Measurements from ENCODE around the gene CDK6.

Gene CDK6

DNA sequence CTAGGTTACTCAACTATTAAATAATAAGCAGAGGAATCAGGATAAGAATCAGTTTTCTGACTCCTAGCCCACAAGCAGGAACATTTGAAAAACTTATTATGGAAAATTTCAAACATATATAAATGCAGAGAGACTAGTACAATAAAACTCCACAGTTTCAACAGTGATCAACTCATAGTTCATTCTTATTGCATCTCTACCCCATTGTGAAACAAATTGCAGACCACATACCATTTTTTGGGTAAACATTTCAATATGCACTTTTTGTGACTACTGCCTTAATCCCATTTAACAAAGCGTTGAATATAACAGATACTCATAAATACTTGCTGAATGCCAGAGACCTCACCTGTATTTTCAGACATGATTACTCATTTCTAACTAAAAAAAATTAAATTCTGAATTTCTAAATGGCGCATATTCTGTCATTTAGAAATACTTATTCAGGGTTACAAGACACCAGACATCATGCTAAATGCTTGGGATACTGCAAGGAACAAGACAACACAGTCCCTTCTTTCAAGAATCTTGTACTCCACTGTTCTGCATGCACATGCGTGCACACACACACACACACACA lies 11.4 kb downstream of the CDK6 start:
- DNase-seq, result no peak

- no peak for DNase-seq
These were observed 11.9 kb downstream of the CDK6 start for GRCh38 chr7:92824450-92824849.

DNA sequence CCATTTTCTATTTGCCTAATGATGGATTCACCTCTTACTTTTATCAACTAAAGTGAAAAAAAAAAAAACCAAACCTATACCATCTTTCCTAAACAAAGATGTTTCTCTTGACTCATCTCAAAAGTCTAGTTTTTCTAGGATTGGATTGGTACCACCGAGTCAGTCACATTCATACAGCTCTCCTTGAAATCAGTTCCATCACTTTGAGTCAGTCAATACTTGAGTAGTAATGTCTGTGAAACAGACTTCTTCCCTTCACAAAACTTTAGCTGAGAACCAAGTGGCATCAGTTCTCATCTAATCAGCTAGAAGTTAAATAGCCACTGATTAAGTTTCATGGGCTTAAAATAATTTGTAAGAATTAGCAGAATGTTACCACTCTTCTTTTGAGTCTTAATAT lies 13.3 kb downstream of the CDK6 start:
- DNase-seq, result no peak

- no peak for DNase-seq
These were observed 16.2 kb downstream of the CDK6 start for GRCh38 chr7:92820191-92820590.

GRCh38 chr7:92817398-92817797 lies 19.0 kb downstream of the CDK6 start:
- DNase-seq, result no peak

DNA sequence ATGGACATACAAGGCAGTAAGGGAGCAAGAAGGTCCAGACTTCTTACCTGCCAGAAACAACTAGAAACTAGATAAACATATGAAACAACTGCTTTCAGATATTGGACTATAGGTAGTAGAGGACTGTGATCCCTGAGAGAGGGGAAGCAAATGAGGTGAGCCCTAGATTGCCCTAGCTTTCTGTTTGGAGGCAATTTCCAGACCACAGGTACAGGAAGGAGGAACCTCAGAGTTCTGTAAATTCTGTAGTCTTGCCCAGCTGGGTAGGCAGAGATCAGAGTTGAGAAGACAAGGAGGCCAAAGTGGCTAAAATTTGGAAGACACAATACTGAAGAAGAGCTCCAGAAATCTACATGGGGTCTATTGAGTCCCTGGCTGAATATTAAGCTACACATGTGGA lies 21.0 kb downstream of the CDK6 start:
- DNase-seq, result no peak

DNA sequence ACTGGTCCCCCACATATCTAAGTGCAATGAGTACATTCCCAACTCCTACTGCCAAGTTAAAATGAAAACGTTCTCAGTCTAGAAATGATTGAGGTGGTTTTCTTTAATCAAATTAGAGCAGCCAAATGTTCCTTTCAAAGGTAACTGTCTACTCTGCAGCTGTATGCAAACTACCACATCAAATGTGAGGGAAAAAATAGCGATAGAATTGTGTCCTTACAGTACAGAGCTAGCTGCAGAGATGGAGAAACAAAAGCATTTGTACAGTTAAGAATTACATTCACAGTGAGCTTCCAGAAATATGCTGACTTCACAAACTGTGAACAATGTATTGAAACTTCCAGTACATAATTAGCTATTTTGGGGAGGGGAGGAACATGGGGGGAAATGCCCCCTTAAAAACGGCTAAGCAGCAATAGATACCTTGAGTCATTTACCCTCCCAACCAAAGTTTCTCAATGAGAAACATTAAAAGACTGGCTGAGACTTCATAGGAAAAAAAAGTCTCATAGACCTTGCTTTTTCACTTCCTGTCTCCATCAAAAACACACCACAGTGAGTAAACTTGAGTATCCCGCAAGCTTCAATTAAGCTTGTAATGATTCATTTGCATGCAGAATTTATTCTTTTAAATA lies 22.9 kb downstream of the CDK6 start:
- DNase-seq, result peak; percentile 67

DNA sequence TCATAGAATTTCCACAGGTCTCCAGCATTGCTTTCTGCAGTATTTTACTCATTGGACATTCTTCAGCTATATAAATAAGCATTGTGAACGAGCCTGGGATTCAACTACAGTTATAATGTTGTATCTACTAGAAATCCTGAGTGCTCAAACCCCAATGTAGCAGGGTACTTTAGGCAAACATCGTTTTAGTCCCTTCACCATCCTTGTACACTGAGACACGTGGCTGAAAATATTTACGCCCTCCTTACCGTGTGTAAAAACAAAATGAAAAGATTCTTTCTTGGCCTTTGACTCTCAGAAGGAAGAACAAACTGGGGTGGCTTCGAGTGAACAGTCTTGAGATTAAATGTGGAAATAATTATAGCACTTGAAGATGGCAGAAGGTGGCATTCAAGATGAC lies 25.2 kb downstream of the CDK6 start:
- DNase-seq, result no peak

GRCh38 chr7:92809760-92810573 lies 26.4 kb downstream of the CDK6 start:
- DNase-seq, result peak; percentile 96

DNA sequence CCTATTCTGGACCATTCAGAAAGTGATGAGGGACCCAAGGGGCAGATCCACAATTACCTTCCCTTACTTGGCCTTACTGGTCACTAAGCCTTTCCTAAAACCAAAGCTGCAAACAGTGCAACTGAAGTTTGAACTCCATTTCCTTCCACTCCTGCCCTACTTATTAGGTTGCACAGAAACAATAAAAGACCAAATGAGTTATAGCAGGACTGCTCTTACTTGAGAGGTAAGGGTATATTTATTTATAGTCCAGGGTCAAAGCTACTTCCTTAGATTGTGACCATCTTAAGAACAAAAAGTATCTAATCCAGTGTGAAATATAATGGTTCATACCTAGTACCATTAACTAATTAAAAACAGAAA lies 27.0 kb downstream of the CDK6 start:
- DNase-seq, result no peak

DNA sequence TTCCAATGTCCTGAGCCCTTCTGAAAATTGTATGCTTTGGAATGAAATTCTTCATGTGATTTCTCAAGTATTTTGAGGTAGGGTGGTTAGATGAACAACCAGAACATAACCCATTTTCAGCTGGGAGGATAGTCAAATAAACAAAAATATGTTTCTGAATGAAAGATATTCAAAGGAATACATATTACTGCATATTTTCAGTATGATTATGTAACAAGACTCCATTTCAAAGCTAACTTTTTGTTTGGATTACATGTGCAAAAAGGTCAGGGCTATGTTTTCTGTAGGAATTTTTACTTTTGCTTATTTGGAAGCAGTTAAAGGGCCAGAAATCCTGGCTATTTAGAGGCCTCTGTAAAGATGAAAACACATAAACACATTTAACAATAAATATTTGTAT lies 27.7 kb downstream of the CDK6 start:
- no peak for DNase-seq

DNA sequence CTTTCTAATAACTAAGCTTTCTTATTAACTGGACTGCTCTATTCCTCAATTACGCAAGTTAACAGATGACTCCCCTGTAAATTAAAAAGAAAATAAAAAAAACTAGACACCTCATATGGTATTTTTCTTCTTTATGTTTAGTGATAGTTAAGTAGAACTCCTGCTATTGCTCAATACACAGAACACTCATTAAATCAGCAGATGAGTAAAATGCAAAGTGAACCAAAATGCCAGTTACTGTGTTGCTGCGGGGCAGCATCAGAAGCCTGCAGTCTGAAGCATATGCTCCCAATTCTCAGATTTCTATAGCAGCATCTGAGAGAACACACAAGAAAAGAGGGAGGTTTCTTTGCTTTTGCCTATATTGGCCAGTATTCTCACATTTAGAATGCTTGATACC lies 28.4 kb downstream of the CDK6 start:
- DNase-seq, result peak; percentile 58

DNA sequence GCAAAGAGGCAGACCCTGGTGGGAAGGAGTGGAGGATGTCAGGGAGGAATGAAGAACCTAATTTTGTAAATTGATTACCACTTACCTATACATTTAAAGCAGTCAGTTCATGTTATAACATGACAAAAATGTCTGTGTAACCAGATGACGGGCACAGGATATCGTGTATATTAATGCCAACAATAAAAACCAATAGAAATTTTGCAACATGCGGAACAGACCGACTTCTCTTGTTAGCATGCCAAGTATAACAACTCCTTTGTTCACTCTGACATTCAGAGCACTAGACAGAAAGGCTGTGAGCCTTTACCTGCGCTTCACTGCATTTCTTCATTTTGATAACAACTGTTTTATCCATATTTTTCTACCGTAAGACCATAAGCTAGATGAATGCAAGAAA lies 29.9 kb downstream of the CDK6 start:
- no peak for DNase-seq

DNA sequence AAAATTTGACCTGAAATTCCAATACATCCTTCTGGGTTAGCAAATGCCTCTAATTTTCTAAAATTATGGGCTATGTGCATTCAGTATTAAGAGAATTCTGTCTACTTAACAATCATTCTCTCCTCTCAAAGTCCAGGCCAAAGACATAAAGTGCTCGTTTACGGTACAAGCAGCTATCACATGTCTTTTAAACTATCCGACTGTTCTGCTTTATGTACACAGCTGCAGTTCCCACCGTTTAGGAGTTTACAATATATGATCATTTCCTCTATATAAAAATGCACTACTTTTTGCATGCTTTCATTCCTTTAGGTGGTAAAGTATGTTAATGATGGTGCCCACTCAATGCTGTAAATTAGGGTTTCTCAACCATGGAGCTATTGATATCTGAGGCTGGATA lies 34.0 kb downstream of the CDK6 start:
- no peak for DNase-seq

GRCh38 chr7:92799446-92800211 lies 36.7 kb downstream of the CDK6 start:
- no peak for DNase-seq

GRCh38 chr7:92798517-92799249 lies 37.7 kb downstream of the CDK6 start:
- DNase-seq, result peak; percentile 33

DNA sequence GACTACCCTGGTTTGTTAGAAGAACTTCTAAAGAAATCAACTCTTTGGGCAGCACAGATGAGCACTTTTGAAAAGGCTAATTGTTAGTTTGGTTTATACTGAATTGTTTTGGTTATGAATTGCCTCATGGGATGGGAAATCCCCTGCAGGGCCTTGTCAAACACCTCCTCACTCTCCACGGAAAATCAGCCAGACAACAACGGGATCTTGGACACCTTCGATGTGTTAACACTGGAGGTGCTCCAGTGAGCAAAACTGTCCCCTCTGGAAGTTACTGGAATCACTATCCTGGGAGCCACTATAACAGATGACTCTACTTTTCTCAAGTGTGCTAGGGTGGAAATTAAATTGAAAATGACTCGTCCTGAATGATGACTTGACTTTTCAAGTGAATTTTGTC lies 38.7 kb downstream of the CDK6 start:
- peak; percentile 37 for DNase-seq

DNA sequence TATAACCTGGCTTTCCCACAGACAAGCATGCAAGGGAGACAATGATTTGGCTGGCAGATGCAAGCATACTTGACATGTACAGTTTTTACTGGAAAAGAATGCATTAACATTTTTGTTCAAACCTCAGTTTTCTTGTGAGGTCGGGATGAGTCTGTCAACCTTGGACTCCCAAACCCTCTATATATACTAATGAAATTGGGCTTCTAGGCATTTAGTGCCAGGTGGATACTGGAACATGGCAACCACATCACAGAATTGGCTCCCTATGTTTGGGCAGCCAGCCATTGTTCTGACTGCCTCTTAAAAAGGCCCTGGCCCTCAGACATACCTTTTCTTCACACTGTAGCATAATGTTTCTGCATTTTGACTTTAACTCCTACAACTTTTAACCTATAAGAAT lies 39.1 kb downstream of the CDK6 start:
- DNase-seq, result peak; percentile 57

DNA sequence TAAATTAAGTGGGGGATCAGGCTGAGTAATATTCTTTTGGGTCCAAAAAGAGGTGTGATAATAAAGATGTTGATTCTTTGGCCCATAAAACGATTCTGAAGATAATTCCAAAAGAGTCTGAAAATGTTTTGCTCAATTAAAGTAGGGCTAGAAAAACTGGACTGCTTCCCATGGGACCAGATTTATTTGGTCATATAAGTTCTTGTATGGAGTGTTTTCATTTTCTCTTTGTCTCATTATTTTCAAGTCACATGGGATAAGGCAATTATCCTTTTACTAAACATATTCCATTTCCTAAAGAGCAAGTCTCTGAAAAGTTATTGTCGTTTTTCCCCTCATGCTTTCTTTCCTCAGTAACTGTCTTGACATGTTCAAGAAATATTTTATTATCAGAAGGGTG lies 41.5 kb downstream of the CDK6 start:
- no peak for DNase-seq

DNA sequence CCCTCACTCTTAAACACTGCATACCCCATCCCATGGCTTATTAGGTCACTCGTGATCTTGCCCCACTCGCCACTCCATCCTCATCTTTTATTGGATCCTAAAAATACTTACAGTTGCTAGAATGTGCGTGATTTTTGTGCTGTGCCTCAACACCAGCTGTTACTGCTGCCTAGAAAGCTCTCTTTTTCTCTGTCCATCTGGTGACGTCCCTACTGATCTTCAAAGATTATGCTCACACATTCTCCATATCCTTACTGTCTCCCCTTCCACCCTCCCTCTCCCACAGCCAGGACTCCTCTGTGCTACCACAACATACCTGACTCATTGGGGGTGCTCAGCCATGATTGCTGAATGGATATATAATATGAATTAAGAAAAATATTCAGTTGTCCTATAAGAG lies 42.0 kb downstream of the CDK6 start:
- DNase-seq, result no peak

GRCh38 chr7:92793656-92794205 lies 42.6 kb downstream of the CDK6 start:
- DNase-seq, result no peak

- DNase-seq, result peak; percentile 81
These were observed 45.4 kb downstream of the CDK6 start for GRCh38 chr7:92790992-92791391.
